Astrocyte (in vitro differentiated cells and primary cell): Measurements from ENCODE around the gene GLB1L2.

Experiments used
- EZH2 ChIP-seq: IDR thresholded peaks from 2 replicates; pipeline ENCODE4 v1.6.1; 2012; ENCODE audit warnings: mild to moderate bottlenecking, low read length, inconsistent platforms; ENCODE audit not compliant: insufficient read depth
- TF ChIP-seq, protein P1 (sequence below): IDR thresholded peaks from 2 replicates; pipeline ENCODE4 v1.5.1; 2011; ENCODE audit warnings: low read depth, mild to moderate bottlenecking, inconsistent platforms, low read length, moderate library complexity; ENCODE audit not compliant: insufficient read depth

DNA sequence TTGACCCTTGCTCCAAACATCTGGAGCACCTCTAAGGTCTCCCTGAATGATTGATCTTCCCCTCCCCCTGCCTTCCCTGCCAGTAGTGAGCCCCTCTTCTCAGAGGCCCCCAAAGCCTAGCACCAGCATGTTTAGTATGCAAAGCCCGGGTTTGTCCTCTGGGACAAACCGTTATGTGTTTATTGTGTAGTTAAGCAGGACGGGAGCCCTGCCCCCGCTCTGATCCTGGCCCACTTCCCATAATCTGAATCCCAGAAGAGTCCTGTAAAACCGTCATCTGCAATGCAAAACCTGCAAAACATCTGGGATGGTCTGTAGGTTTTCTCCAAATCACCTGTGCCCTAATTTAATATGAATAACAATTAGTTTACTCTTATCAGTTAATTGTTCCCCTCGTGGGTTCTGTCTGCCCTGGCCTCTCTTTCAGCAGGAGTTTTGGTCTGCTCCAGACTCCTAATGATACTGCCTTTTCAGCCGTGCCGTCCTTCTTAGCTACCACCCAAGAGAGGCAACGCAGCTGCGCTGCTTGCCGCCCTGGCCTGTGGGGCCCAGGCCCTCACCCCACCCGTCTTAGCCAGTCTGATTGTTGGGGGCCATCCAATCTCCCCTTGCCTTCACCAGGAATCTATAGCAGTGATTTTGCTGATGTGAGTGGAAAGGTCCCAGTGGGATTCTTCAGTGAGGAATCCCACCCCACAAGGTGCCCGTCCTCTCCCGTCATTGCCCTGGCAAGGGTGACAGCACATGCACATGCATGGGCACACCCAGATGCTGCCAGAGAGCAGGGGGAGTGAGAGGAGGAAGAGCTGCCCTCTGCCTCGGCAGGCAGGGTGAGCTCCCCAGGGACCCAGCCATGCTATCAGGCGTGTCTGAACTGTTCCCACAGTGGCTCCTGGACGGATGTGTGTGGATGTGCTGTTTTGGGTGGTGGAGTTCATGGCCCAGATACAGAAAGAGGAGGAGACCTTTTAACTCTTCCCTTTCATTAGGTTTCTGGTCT is 83.3 kb downstream of the GLB1L2 start:
- TF ChIP-seq, protein P1, sequence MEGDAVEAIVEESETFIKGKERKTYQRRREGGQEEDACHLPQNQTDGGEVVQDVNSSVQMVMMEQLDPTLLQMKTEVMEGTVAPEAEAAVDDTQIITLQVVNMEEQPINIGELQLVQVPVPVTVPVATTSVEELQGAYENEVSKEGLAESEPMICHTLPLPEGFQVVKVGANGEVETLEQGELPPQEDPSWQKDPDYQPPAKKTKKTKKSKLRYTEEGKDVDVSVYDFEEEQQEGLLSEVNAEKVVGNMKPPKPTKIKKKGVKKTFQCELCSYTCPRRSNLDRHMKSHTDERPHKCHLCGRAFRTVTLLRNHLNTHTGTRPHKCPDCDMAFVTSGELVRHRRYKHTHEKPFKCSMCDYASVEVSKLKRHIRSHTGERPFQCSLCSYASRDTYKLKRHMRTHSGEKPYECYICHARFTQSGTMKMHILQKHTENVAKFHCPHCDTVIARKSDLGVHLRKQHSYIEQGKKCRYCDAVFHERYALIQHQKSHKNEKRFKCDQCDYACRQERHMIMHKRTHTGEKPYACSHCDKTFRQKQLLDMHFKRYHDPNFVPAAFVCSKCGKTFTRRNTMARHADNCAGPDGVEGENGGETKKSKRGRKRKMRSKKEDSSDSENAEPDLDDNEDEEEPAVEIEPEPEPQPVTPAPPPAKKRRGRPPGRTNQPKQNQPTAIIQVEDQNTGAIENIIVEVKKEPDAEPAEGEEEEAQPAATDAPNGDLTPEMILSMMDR: no peak
- no peak for TF ChIP-seq EZH2
